ENCODE results near the gene RCOR2.

Gene RCOR2

GRCh38 chr11:63907063-63907462 lies 9.9 kb downstream of the RCOR2 start:
- DNase-seq = no peak

DNA sequence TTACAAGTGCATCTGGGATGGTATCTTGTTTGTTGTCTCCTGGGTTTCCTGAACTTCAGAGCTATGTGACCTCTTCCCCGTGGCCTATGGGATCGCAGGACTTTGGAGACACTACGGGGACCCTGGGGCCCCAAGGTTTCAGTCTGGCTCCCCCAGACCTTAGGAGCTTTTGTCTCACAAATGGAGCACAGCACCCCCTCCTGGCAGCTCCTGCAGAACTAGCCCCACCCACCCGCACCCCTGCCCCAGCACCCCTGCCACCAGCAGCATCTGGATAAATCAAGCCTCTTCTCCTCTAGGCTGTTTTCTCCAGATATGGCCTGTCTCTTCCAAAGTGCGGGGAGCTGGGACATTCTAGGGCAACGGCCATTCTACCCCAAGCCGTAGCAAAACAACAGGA lies 10.4 kb downstream of the RCOR2 start:
- DNase-seq = peak; percentile 24

DNA sequence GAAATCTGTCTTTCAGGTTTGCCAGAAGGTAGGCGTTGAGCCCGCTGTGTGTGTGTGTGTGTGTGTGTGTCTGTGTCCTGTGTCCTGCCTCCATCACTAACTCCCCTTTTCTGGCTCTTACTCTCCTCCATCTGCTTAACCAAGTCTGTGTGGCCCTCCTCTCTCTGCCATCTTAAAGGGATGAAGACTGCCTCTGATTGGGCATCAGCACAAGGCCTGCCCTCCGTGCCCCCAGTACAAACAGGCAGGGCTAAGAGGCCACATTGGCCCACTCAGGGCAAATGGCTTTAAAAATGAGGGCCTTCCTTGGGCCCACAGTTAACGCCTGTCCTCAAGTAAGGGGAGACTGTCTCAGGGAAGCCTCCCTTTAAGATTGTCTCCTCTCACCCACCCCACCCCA lies 10.9 kb downstream of the RCOR2 start:
- no peak for DNase-seq

DNA sequence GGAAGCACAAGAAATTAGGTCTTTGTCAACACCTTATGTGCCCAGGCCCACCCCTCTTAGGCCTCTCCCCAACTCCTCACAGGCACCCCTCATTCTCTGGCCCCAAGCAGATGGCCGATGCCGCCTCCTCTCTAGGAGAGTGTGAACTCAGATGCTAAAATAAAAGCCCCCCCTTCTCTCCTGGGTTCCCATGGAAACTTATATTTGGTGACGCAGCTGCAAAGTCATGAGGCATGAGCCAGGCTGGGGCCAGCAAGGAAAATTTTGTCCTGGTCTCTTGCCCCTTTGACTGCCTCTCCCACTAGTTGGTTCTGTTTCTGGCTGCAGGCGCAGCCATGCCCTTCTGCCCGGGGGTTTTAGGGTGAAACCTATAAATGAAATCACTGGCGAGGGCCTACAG lies 11.8 kb downstream of the RCOR2 start:
- DNase-seq = no peak

GRCh38 chr11:63904743-63905142 lies 12.2 kb downstream of the RCOR2 start:
- no peak for DNase-seq

DNA sequence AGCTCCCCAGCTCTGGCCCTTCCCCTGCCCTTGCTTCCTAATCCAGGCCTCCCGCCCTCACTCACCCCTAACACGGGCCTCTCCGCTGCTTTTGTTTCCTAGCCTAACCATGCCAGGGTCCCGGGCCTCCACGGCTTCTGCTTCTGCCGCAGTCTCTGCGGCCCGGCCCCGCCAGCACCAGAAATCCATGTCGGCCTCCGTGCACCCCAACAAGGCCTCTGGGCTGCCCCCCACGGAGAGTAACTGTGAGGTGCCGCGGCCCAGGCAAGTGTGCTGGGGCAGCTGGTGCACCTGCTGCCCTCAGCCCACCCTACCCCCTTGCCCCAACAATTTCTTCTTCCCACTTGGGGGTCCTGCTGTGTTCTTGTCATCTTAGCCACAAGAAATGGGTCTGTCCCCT lies 13.1 kb downstream of the RCOR2 start:
- DNase-seq = no peak

DNA sequence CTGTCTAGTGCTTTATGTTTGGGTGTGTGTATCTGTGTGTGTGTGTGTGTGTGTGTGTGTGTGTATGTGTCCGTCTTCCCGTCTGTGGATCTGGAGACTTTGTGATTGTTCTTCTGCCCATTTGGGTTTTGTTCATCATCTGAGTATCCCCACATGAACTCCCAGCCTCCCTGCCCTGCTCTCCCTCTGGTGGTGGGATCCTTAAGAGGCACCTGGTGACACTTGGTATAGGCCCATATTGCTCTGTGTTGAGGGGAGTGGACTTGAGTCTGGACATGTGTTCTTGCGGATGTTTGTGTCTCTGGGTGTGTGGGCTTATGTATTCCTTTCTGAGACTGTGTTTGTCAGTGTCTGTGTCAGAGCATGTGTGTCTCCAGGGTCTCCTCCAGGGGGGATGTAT lies 15.3 kb downstream of the RCOR2 start:
- peak; percentile 32 for DNase-seq

GRCh38 chr11:63897459-63898146 lies 19.4 kb downstream of the RCOR2 start:
- no peak for DNase-seq

DNA sequence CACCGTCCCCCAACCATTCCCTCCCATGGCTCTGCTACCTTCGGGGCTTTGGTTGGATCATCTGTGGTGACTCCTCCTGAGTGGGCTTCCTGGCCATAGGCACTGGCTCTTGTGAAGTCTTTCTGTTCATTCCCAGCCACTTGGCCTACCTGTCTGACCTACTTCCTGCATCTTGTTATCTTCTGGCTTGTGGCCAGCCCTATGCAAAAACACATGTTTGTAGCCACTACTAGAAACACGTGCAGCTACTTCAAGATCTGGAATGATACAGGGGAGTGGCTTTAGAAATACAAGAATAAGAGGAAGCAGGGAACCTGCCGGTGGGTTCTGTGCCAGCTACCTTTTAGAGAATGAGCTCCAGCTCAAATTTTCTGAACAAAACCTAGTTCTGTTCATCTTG lies 20.9 kb downstream of the RCOR2 start:
- DNase-seq = peak; percentile 42

DNA sequence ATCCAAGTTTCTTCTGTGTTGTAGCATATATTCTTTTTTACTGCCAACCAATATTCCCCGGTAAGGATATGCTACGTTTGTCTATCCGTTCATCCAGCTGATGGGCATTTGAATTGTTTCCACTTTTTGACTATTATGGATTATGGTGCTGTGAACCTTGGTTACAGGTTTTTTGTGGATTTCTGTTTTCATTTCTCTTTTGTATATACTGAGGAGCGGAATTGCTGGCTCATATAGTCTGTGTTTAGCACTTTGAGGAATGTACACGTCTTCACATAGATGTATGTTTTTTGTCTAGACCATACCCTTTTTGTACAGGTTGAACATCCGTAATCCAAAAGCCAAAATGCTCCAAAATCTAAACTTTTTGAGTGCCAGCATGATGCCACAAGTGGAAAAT lies 23.6 kb downstream of the RCOR2 start:
- DNase-seq = no peak

DNA sequence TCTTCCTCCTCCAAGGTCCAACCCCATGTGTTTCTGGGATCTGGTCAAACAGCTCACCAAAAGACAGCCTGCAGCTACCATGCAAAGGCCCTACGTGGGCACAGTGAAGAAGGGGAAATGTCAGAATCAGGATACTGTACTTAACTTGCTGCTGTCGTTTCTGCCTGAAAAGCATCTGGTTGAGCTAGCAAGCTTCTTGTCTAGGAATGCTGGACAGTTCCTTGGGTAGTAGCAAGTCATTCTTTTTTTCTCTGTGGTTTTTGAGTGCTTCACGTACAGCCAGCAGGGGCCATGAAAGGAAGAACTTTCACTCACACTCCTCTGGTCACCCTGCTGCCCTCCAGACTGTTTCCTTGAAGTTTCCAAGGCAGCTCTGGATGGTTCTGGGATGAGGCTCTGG lies 24.7 kb downstream of the RCOR2 start:
- DNase-seq = no peak

GRCh38 chr11:63890368-63890767 lies 26.6 kb downstream of the RCOR2 start:
- no peak for DNase-seq

GRCh38 chr11:63889344-63889743 lies 27.6 kb downstream of the RCOR2 start:
- DNase-seq = no peak

- peak; percentile 68 for DNase-seq
These were observed 28.5 kb downstream of the RCOR2 start for GRCh38 chr11:63888170-63889086.

GRCh38 chr11:63887386-63887999 lies 29.5 kb downstream of the RCOR2 start:
- DNase-seq = no peak

DNA sequence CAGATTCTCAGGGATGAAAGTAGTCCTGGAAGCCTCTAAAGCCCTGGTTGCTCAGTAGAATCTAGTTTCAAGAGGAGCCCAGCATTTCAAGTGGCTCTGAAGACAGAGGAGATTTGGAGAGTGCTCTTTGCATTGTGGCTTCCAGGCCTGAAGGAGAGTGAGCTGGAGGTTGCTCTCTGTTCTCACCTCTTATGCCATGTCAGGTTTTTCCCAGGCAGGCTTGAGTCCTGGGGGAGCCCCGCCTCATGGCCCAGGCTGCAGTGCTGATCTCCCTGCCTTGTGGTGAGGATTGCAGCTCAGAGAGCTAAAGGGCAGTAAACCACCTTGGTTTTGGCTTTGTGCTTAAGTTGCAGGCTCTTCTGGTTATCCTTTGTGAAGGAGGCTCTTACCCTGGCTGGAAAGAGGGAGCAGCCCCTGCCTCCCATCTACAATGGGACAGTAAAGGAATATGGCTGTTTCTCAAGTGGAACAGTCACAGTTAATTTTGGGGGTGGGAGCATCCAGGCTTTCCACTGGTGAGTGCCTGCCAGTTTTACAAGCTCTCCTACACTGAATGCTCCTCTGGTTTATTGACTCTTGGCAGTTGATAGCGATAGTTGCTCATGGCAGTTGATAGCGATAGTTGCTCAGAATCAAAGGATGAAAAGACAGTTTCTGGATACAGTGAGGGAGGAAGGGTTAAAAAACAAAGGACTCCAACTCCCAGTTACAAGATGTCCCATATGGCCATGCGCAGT lies 32.6 kb downstream of the RCOR2 start:
- DNase-seq = no peak

GRCh38 chr11:63883791-63884190 lies 33.2 kb downstream of the RCOR2 start:
- no peak for DNase-seq

GRCh38 chr11:63882555-63883242 lies 34.3 kb downstream of the RCOR2 start:
- peak; percentile 80 for DNase-seq

- DNase-seq = no peak
These were observed 36.6 kb downstream of the RCOR2 start for GRCh38 chr11:63880403-63880790.

DNA sequence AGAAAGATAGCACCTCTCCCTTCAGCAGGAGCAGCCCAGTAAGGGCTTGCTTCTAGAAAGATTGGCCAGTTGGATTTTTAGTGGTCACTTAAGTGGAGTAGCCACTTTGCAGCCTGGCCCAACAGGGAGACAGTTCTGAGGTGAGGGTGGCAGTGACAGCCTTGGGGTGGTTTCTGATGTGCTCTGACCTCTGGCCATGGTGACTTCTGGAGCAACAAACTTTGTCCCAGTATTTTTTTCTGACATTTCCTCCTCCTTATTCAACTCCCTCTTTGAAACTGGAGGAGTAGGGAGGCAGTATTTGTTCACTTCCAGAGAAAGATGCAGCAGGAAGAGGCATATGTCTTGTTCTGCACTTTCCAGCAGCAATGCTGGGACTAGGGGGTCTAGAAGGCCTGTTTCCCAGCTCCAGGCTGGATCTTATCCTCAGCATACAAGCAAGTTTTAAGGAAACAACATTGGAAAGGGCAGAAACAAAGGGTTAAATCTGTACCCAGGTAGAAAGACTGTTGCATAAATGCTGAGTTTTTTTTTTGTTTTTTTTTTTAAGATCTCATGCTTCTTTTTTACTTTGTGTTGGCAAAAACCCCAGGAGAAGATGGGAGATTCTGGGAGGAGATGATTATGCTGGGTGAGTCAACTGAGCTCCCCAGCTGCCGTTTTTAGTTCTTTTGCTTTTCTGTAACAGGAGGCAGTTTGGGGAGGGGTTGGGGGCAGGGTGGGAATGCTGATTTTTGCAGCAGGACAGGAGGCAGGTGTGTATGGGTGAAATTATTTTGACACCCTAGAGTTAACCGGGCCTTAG lies 37.2 kb downstream of the RCOR2 start:
- DNase-seq = no peak

DNA sequence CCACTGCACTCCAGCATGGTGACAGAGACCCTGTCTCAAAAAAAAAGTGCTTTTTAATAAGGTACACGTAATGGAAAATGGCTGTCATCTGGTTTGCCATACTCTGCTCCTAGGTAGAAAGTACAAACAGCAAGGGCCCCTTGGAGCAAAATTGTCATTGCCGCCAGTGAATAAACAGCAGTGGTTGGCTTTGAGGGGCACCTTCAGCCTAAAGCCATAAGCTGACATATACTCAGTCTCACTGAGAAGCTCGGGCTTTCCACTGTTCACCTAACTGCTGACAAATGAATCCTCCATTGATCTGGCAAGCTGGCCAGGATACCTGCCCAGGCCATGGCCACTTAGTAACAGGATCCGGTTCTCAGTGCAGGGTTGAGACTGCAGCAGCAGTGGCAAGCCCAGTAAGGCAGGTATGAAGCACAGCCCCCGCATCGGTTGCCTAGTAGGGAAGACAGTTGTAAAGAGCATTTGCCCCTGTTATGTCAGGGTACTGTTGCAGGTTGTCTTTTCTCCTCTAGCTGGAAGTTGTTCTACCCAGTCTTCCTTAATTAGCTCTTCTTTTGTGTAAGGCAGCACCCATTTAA lies 39.2 kb downstream of the RCOR2 start:
- DNase-seq = no peak
